Fibroblast of lung (primary cell): ENCODE measurements around the gene ARX. TPM values are rescaled to one million over a fixed set of nuclear protein-coding genes. Genes with fewer than 3 reads are reported as not detected.
A peak's percentile ranks its signal among the peaks of the same experiment; 100 is the strongest.

Experiments
- DNase-seq, 2 donors: peaks; one replicate each; pipeline versions ENCODE4 v3.0.0 to v3.0.0-alpha.2; 2010; ENCODE audit warnings: low read depth in 2 of 2
- H2AFZ ChIP-seq: 2 replicates; pipeline ENCODE4 v1.5.1; 2012; ENCODE audit warnings: low read length, control low read depth, inconsistent platforms
- H3K27ac ChIP-seq: 2 replicates; pipeline ENCODE4 v1.5.1; 2011; ENCODE audit warnings: low read length, control low read depth; ENCODE audit not compliant: insufficient read depth
- H3K27me3 ChIP-seq: 2 replicates; pipeline ENCODE4 v1.5.1; 2011; ENCODE audit warnings: mild to moderate bottlenecking, low read length; ENCODE audit not compliant: control insufficient read depth, insufficient read depth
- H3K36me3 ChIP-seq: 2 replicates; pipeline ENCODE4 v1.5.1; 2011; ENCODE audit warnings: low read length; ENCODE audit not compliant: control insufficient read depth, insufficient read depth
- H3K4me1 ChIP-seq: 2 replicates; pipeline ENCODE4 v1.5.1; 2011; ENCODE audit warnings: low read length; ENCODE audit not compliant: control insufficient read depth, insufficient read depth; ENCODE audit errors: extremely low read depth
- H3K4me2 ChIP-seq: 2 replicates; pipeline ENCODE4 v1.5.1; 2011; ENCODE audit warnings: low read length, control low read depth; ENCODE audit not compliant: insufficient read depth; ENCODE audit errors: extremely low read depth
- H3K4me3 ChIP-seq, 4 experiments: fragments of 200-600 bp in 1 of 4; sonication (generic) in 1 of 4; replicated peaks in 1 of 4; 2 replicates each; pipeline ENCODE4 v1.5.1; 2011 to 2016; ENCODE audit warnings: low read length in 4 of 4, low read depth in 3 of 4, mild to moderate bottlenecking in 3 of 4, control low read depth in 2 of 4, inconsistent platforms in 1 of 4, mixed read lengths in 1 of 4; ENCODE audit not compliant: insufficient read depth in 1 of 4; ENCODE audit errors: control extremely low read depth in 1 of 4
- H3K79me2 ChIP-seq: 2 replicates; pipeline ENCODE4 v1.5.1; 2012; ENCODE audit warnings: mild to moderate bottlenecking, low read length, inconsistent platforms; ENCODE audit not compliant: control insufficient read depth, insufficient read depth
- H3K9ac ChIP-seq: 2 replicates; pipeline ENCODE4 v1.5.1; 2011; ENCODE audit warnings: mild to moderate bottlenecking, low read length, control low read depth; ENCODE audit not compliant: insufficient read depth
- H3K9me3 ChIP-seq: 2 replicates; pipeline ENCODE4 v1.5.1; 2012; ENCODE audit warnings: low read depth, low read length; ENCODE audit not compliant: control insufficient read depth, insufficient read depth
- H4K20me1 ChIP-seq: 2 replicates; pipeline ENCODE4 v1.5.1; 2011; ENCODE audit warnings: low read length; ENCODE audit not compliant: control insufficient read depth, insufficient read depth; ENCODE audit errors: extremely low read depth
- CTCF ChIP-seq, 2 donors: IDR thresholded peaks in 1 of 2; conservative IDR thresholded peaks in 1 of 2; 1 replicate in 1 of 2; 2 replicates in 1 of 2; pipeline ENCODE4 v1.5.1; 2011 to 2012; ENCODE audit warnings: low read length in 2 of 2, control low read depth in 1 of 2, inconsistent platforms in 1 of 2, low read depth in 1 of 2, mild to moderate bottlenecking in 1 of 2
- EZH2 ChIP-seq: IDR thresholded peaks from 2 replicates; pipeline ENCODE4 v1.5.1; 2012; ENCODE audit warnings: low read length, control low read depth, mild to moderate bottlenecking; ENCODE audit errors: missing control alignments
- polyA plus RNA-seq, 2 donors: library from polyadenylated mRNA; depleted of rRNA in 1 of 2; stranded (reverse) in 1 of 2; unstranded in 1 of 2; fragments of >200 nt; gene quantifications; 2 replicates each; pipeline ENCODE4 v1.2.1, GENCODE V29; 2011 to 2012; ENCODE audit warnings: missing spikeins in 1 of 2
- total RNA-seq: library from RNA; depleted of rRNA; stranded (reverse); fragments of >200 nt; gene quantifications from 2 replicates; pipeline ENCODE4 v1.2.1, GENCODE V29; 2014

Gene ARX
- total and polyA plus RNA-seq, 2 donors (not counting 1 experiment from before 2014, with no cell fraction given) = not detected

GRCh38 chrX:24965372-24965771 lies 50.4 kb downstream of the ARX start:
- no peaks in the 10 kb centered on the region for H4K20me1 ChIP-seq
- no peaks in the 10 kb centered on the region for H3K4me1 ChIP-seq
- no peak for DNase-seq
- no peak overlapping the region for H3K27ac ChIP-seq
- H3K9ac ChIP-seq = no peak overlapping the region
- H3K9me3 ChIP-seq = no peaks in the 10 kb centered on the region
- H2AFZ ChIP-seq = no peak overlapping the region
- no peaks in the 10 kb centered on the region for H3K79me2 ChIP-seq
- H3K4me2 ChIP-seq = no peak overlapping the region
- H3K4me3 ChIP-seq = no peak overlapping the region
- no peak for TF ChIP-seq CTCF (conservative IDR thresholded peaks at IDR 0.05 in 1 of 2, IDR thresholded peaks at IDR 0.05 in 1 of 2; ENCODE audit: low read depth in 1 of 2, low read length in 2 of 2)
- no peak for TF ChIP-seq EZH2
- no peaks in the 10 kb centered on the region for H3K36me3 ChIP-seq
- no peaks in the 10 kb centered on the region for H3K27me3 ChIP-seq

GRCh38 chrX:24963823-24964222 lies 51.9 kb downstream of the ARX start:
- no peaks in the 10 kb centered on the region for H3K27me3 ChIP-seq
- H4K20me1 ChIP-seq = no peaks in the 10 kb centered on the region
- DNase-seq = peak in 1 of 2 donors; percentile 17
- no peaks in the 10 kb centered on the region for H3K4me1 ChIP-seq
- no peaks in the 10 kb centered on the region for H3K9me3 ChIP-seq
- H2AFZ ChIP-seq = no peak overlapping the region
- H3K4me2 ChIP-seq = no peak overlapping the region
- no peak for TF ChIP-seq CTCF (conservative IDR thresholded peaks at IDR 0.05 in 1 of 2, IDR thresholded peaks at IDR 0.05 in 1 of 2; ENCODE audit: low read depth in 1 of 2, low read length in 2 of 2)
- TF ChIP-seq EZH2 = no peak
- no peaks in the 10 kb centered on the region for H3K36me3 ChIP-seq
- no peak overlapping the region for H3K4me3 ChIP-seq
- H3K27ac ChIP-seq = no peak overlapping the region
- no peak overlapping the region for H3K9ac ChIP-seq
- H3K79me2 ChIP-seq = no peaks in the 10 kb centered on the region

- no peak for DNase-seq
- H3K9ac ChIP-seq = no peak overlapping the region
- H3K4me1 ChIP-seq = no peaks in the 10 kb centered on the region
- H3K79me2 ChIP-seq = no peaks in the 10 kb centered on the region
- H3K4me3 ChIP-seq = no peak overlapping the region
- no peak overlapping the region for H3K27ac ChIP-seq
- no peak overlapping the region for H3K4me2 ChIP-seq
- H2AFZ ChIP-seq = no peak overlapping the region
- no peaks in the 10 kb centered on the region for H3K9me3 ChIP-seq
- no peaks in the 10 kb centered on the region for H3K27me3 ChIP-seq
- TF ChIP-seq CTCF (conservative IDR thresholded peaks at IDR 0.05 in 1 of 2, IDR thresholded peaks at IDR 0.05 in 1 of 2; ENCODE audit: low read depth in 1 of 2, low read length in 2 of 2) = no peak
- no peak for TF ChIP-seq EZH2
- no peaks in the 10 kb centered on the region for H3K36me3 ChIP-seq
- H4K20me1 ChIP-seq = no peaks in the 10 kb centered on the region
These were observed 54.0 kb downstream of the ARX start for GRCh38 chrX:24961809-24962208.
